ENCODE results near the gene ZNF780A. TPM values are rescaled to one million over a fixed set of nuclear protein-coding genes. Genes with fewer than 3 reads are reported as not detected.

The ZNF780A gene
- total and polyA plus RNA-seq, 2 of the 8 experiments (the other 6 are each of a cell fraction or from before 2014, with no cell fraction given), result 3.5 to 12.0 TPM

- Histone ChIP-seq H4K20me1 (replicated peaks in 1 of 2; ENCODE audit: control insufficient read depth in 1 of 2, insufficient read depth in 2 of 2, low read length in 2 of 2) (no peaks in the 10 kb centered on the region), H3K27me3 (replicated peaks in 1 of 4; ENCODE audit: control insufficient read depth in 3 of 4, extremely low read depth in 1 of 4, insufficient read depth in 3 of 4, low read length in 3 of 4) (no peaks in the 10 kb centered on the region; a peak in 1 of 7 replicates), H4K8ac (ENCODE audit: extremely low read depth, insufficient read depth, low read length) (no peak overlapping the region), H4K5ac (ENCODE audit: insufficient read length, low read depth, low read length) (peak overlapping the region; percentile 62), H3K4ac (replicated peaks; ENCODE audit: insufficient read length, low read depth, low read length) (no peak overlapping the region), H3K23ac (ENCODE audit: insufficient read length) (no peak overlapping the region), H3K36me3 (ENCODE audit: control insufficient read depth in 2 of 4, insufficient read depth in 4 of 4, low read length in 3 of 4) (no peaks in the 10 kb centered on the region), H3K4me2 (ENCODE audit: insufficient read depth in 1 of 2, low read depth in 2 of 2, low read length in 2 of 2) (peak overlapping the region; percentile 68 to 98), H3K14ac (ENCODE audit: insufficient read length) (no peak overlapping the region), H2BK12ac (ENCODE audit: low read depth, low read length) (no peak overlapping the region), H3K9ac (replicated peaks in 1 of 4; ENCODE audit: extremely low read depth in 1 of 4, low read depth in 3 of 4, low read length in 3 of 4) (peak overlapping the region in 2 of 4 experiments; percentile 15 to 26; a peak in 1 of 7 replicates), H3K23me2 (ENCODE audit: low read depth, low read length) (peaks cover 5% of the 10 kb centered on the region), H2AFZ (ENCODE audit: low read length) (peak overlapping the region; percentile 78), H3K4me3 (ENCODE audit: extremely low read depth in 1 of 4, insufficient read depth in 2 of 4, low read depth in 3 of 4, low read length in 4 of 4) (peak overlapping the region; percentile 79 to 100 (median 86)), H2BK15ac (ENCODE audit: low read length) (no peak overlapping the region), H2BK120ac (replicated peaks; ENCODE audit: low read depth, low read length) (no peak overlapping the region), H3K27ac (ENCODE audit: low read depth, low read length) (no peak overlapping the region), H3K9me3 (ENCODE audit: insufficient read depth in 2 of 2, low read depth in 1 of 2, low read length in 1 of 2) (no peaks in the 10 kb centered on the region), H2AK5ac (ENCODE audit: low read depth, low read length) (no peak overlapping the region), H4K91ac (replicated peaks; ENCODE audit: insufficient read length, low read length) (no peak overlapping the region), H3K79me2 (ENCODE audit: control insufficient read depth in 1 of 2, insufficient read depth in 2 of 2, low read length in 2 of 2) (peaks cover 0 to 31% of the 10 kb centered on the region in 2 experiments; a peak in 2 of 4 replicates), H3K79me1 (ENCODE audit: low read depth, low read length) (no peaks in the 10 kb centered on the region), H2BK5ac (ENCODE audit: low read depth, low read length) (no peak overlapping the region), H3K4me1 (replicated peaks in 1 of 4; ENCODE audit: control insufficient read depth in 3 of 4, insufficient read depth in 4 of 4, low read length in 3 of 4) (peaks cover 0 to 2% (median 0%) of the 10 kb centered on the region in 4 experiments; a peak in 1 of 7 replicates), H3K18ac (ENCODE audit: extremely low read depth, low read length) (no peak overlapping the region), H2BK20ac (ENCODE audit: low read length) (no peak overlapping the region), H3K56ac (replicated peaks; ENCODE audit: insufficient read length, low read depth, low read length) (no peak overlapping the region)
- WGBS, 2 experiments (ENCODE audit: extremely low coverage in 1 of 2, insufficient coverage in 1 of 2, insufficient read length in 1 of 2, insufficient replicate concordance in 2 of 2, low coverage in 1 of 2, low lambda C conversion rate in 2 of 2, missing lambda C conversion rate in 1 of 2), result 57% methylated on average over 10 of the region's 10 CpGs; no CpG with 5 or more reads in 1 of the 2 experiments
- DNase-seq (ENCODE audit: low read depth in 1 of 2, low spot score in 2 of 2), result no peak
- ChIA-PET POLR2A (ENCODE audit: partially characterized antibody) (interaction anchor here (0.8 to 1.7 kb wide), 3 partner anchors 35 to 125 kb away, joined by 3 to 8 read pairs (median 3); partner anchors contain the start of gene ZNF780B), CTCF (ENCODE audit: partially characterized antibody) (interaction anchor here (0.6 to 0.7 kb wide), 2 partner anchors 39 to 122 kb away, joined by 4 to 5 read pairs; no protein-coding TSS in a partner anchor)
- FAIRE-seq, result no peak
- TF ChIP-seq HDAC2 (IDR thresholded peaks at IDR 0.05; ENCODE audit: borderline replicate concordance in 1 of 2, low read depth in 2 of 2, low read length in 2 of 2), result no peak
- no peak for TF ChIP-seq SUZ12 (IDR thresholded peaks at IDR 0.05; ENCODE audit: low read length)
- no peak for TF ChIP-seq RFX5 (IDR thresholded peaks at IDR 0.05; ENCODE audit: borderline replicate concordance, low read depth, low read length)
- no peak for TF ChIP-seq NANOG (IDR thresholded peaks at IDR 0.05; ENCODE audit: insufficient read depth, low read depth, low read length, poor library complexity, severe bottlenecking)
Measured at GRCh38 chr19:40091205-40092129, 724 bp upstream of the ZNF780A start.

All from H1 (cell line).